HL-60 (cell line): Measurements from ENCODE around the gene KSR2.

Experiments
- DNase-seq, 2 experiments: peaks; one replicate each; pipeline ENCODE4 v3.0.0-alpha.2; 2010 to 2020; ENCODE audit warnings: low read depth in 1 of 2, low spot score in 1 of 2
- H3K27ac ChIP-seq: fragments of 250-450 bp; sonication (Bioruptor Pico); replicated peaks from 2 replicates; pipeline ENCODE4 v1.5.1; 2020; ENCODE audit warnings: mild to moderate bottlenecking, moderate library complexity
- H3K27me3 ChIP-seq: fragments of 250-450 bp; sonication (Bioruptor Pico); 2 replicates; pipeline ENCODE4 v1.5.1; 2021; ENCODE audit warnings: mild to moderate bottlenecking, moderate library complexity; ENCODE audit not compliant: insufficient read depth, poor library complexity, severe bottlenecking
- H3K4me3 ChIP-seq: replicated peaks from 2 replicates; pipeline ENCODE4 v1.5.1; 2011; ENCODE audit warnings: mild to moderate bottlenecking, control low read depth, low read length; ENCODE audit not compliant: insufficient read depth
- GABPA ChIP-seq: IDR thresholded peaks from 2 replicates; pipeline ENCODE4 v1.6.1; 2012; ENCODE audit warnings: low read depth
- POLR2AphosphoS5 ChIP-seq: IDR thresholded peaks from 2 replicates; pipeline ENCODE4 v1.6.1; 2012; ENCODE audit warnings: low read depth
- SPI1 ChIP-seq: IDR thresholded peaks from 2 replicates; pipeline ENCODE4 v1.6.1; 2012; ENCODE audit warnings: low read depth, mild to moderate bottlenecking, borderline replicate concordance
- TF ChIP-seq, protein P1 (sequence below): IDR thresholded peaks from one replicate; pipeline ENCODE4 v1.5.1; 2011; ENCODE audit warnings: low read length, control low read depth, inconsistent platforms; ENCODE audit not compliant: insufficient read depth
- TF ChIP-seq, protein P2 (sequence below): IDR thresholded peaks from 2 replicates; pipeline ENCODE4 v1.6.1; 2012; ENCODE audit warnings: low read depth; ENCODE audit not compliant: insufficient replicate concordance

KSR2 gene

DNA sequence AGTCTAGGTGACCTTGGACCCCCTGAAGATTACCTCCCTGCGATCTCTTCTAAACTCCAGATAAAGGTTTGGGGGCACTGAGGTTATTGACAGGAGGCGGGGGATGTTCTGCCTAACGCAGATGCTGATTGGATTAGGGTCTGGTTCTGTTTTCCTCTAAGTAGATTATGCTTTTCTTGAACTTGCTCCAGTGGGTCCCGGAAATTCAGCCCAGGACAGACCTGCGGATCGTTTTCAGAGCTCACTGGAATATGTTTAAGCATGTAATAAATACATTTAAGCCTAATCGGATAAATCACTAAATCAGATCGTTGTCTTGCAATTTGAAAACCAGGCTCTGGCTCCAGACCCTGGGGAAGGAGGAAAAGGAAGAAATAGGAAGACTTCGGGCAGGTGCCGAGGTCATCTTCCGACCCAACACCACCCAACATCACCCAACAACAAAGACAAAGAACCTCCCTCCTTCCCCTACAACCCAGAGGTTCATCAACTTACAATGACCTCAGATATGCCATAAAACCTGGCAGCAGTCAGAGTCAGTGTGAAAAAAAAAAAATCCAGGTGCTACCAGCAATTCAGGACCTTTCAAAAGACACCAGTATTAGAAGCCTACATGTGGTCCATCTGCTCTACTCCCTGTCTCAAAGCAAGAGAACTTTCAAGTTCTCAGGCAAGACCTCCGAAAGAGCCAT lies 148.4 kb downstream of the KSR2 start:
- no peak overlapping the region for H3K4me3 ChIP-seq
- DNase-seq, result no peak
- H3K27ac ChIP-seq, result no peak overlapping the region
- TF ChIP-seq, protein P1, sequence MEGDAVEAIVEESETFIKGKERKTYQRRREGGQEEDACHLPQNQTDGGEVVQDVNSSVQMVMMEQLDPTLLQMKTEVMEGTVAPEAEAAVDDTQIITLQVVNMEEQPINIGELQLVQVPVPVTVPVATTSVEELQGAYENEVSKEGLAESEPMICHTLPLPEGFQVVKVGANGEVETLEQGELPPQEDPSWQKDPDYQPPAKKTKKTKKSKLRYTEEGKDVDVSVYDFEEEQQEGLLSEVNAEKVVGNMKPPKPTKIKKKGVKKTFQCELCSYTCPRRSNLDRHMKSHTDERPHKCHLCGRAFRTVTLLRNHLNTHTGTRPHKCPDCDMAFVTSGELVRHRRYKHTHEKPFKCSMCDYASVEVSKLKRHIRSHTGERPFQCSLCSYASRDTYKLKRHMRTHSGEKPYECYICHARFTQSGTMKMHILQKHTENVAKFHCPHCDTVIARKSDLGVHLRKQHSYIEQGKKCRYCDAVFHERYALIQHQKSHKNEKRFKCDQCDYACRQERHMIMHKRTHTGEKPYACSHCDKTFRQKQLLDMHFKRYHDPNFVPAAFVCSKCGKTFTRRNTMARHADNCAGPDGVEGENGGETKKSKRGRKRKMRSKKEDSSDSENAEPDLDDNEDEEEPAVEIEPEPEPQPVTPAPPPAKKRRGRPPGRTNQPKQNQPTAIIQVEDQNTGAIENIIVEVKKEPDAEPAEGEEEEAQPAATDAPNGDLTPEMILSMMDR, result no peak
- no peaks in the 10 kb centered on the region for H3K27me3 ChIP-seq

DNA sequence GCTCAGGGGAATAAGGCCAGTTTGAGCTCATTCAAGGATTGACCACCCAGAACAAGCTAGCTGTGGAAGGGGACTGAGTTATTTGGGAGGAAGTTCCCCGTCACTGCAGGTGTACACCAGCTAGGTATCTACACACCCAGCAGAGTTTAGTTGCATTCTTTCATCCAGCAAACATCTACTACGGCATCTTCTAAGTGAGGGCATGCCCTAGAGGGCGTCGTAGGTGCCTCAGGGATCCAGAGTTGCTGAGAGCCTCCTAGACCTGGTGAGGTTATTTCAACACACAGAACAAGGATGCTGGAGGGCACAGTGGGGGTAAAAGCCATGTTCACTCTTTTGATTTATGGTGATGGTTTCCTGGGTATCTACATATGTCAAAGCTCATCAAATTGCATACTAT lies 149.6 kb downstream of the KSR2 start:
- Histone ChIP-seq H3K4me3 (no peak overlapping the region), H3K27me3 (no peaks in the 10 kb centered on the region), H3K27ac (no peak overlapping the region)
- DNase-seq, result no peak
- TF ChIP-seq POLR2AphosphoS5 (no peak), GABPA (no peak), SPI1 (no peak)
- TF ChIP-seq, protein P2, sequence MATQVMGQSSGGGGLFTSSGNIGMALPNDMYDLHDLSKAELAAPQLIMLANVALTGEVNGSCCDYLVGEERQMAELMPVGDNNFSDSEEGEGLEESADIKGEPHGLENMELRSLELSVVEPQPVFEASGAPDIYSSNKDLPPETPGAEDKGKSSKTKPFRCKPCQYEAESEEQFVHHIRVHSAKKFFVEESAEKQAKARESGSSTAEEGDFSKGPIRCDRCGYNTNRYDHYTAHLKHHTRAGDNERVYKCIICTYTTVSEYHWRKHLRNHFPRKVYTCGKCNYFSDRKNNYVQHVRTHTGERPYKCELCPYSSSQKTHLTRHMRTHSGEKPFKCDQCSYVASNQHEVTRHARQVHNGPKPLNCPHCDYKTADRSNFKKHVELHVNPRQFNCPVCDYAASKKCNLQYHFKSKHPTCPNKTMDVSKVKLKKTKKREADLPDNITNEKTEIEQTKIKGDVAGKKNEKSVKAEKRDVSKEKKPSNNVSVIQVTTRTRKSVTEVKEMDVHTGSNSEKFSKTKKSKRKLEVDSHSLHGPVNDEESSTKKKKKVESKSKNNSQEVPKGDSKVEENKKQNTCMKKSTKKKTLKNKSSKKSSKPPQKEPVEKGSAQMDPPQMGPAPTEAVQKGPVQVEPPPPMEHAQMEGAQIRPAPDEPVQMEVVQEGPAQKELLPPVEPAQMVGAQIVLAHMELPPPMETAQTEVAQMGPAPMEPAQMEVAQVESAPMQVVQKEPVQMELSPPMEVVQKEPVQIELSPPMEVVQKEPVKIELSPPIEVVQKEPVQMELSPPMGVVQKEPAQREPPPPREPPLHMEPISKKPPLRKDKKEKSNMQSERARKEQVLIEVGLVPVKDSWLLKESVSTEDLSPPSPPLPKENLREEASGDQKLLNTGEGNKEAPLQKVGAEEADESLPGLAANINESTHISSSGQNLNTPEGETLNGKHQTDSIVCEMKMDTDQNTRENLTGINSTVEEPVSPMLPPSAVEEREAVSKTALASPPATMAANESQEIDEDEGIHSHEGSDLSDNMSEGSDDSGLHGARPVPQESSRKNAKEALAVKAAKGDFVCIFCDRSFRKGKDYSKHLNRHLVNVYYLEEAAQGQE, result no peak
- TF ChIP-seq, protein P1, result no peak

DNA sequence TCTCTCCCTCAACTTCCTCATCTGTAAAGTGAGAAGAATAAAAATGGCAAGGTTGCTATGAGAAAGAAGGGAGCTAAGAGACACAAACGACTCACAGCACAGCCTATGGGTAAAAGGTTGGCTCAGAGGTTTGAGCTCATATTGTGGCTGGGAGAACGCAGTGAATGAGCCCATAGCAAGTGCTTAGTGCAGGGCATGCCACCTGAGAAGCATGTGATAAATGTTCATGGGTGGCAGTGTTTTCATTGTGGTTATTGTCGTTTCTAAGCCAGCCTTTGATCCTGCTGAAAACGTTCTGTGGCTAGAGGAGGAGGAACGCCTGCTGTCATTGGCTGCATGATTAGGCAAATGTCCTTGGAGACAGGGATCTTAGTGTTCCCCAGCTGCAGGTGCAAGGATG lies 150.4 kb downstream of the KSR2 start:
- no peak for DNase-seq
- H3K27me3 ChIP-seq, result no peaks in the 10 kb centered on the region
- H3K4me3 ChIP-seq, result no peak overlapping the region
- no peak overlapping the region for H3K27ac ChIP-seq
- TF ChIP-seq SPI1 (no peak), POLR2AphosphoS5 (no peak), GABPA (no peak)
- TF ChIP-seq, protein P1, result no peak
- TF ChIP-seq, protein P2, result no peak

DNA sequence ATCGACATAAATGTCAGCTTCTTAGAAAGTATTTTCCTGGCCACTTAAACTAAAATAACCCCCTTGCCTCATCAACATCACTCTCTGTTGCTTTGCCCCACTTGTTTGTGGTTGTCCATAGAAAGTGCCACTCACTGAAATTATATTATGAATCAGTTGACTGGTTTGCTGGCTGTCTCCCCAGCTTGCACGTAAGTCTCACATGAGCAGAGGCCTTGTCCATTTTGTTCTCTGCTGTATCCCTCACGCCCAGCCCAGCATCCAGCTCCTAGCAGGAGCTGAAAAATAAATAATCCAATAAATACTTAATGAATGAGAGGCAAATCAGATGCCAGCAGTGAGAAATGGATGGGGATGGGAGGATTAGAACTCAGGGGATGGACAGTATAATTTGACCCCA lies 159.3 kb downstream of the KSR2 start:
- Histone ChIP-seq H3K4me3 (no peak overlapping the region), H3K27me3 (no peaks in the 10 kb centered on the region), H3K27ac (no peak overlapping the region)
- TF ChIP-seq SPI1 (no peak), POLR2AphosphoS5 (no peak), GABPA (no peak)
- TF ChIP-seq, protein P2, result no peak
- TF ChIP-seq, protein P1, result no peak
- DNase-seq, result no peak
